Measurements from ENCODE around the gene SMOC1.

The SMOC1 gene

GRCh38 chr14:70022771-70023445 lies 143.7 kb downstream of the SMOC1 start:
- H3K9ac ChIP-seq (ENCODE audit: low read depth, low read length): no peak overlapping the region
- H3K4me1 ChIP-seq (ENCODE audit: insufficient read depth, low read length): no peaks in the 10 kb centered on the region
- H3K27ac ChIP-seq (ENCODE audit: low read length): no peak overlapping the region
- H3K27me3 ChIP-seq (ENCODE audit: insufficient read depth, low read length, poor library complexity): peaks cover 14% of the 10 kb centered on the region
- H2AFZ ChIP-seq (ENCODE audit: low read depth, low read length): no peak overlapping the region
- H3K4me2 ChIP-seq (ENCODE audit: insufficient read depth, low read length): no peak overlapping the region
- TF ChIP-seq EZH2 (IDR thresholded peaks at IDR 0.05; ENCODE audit: borderline replicate concordance, low read depth, low read length, severe bottlenecking) (no peak), CTCF (IDR thresholded peaks at IDR 0.05; ENCODE audit: borderline replicate concordance, extremely low read depth, low read length, poor library complexity, severe bottlenecking) (no peak)
- DNase-seq (no peak), ATAC-seq (ENCODE audit: insufficient read depth, low read depth) (no peak)
- 0 out of 2 replicates have a peak, but pooled peaks cover 2% of the 10 kb centered on the region for H4K20me1 ChIP-seq (ENCODE audit: insufficient read depth, low read length)
- H3K36me3 ChIP-seq (ENCODE audit: insufficient read depth, low read length): no peaks in the 10 kb centered on the region
- no peaks in the 10 kb centered on the region for H3K79me2 ChIP-seq (ENCODE audit: insufficient read depth, low read length)
- no peak overlapping the region for H3K4me3 ChIP-seq (ENCODE audit: low read depth in 1 of 2, low read length in 2 of 2)
- no peaks in the 10 kb centered on the region for H3K9me3 ChIP-seq (ENCODE audit: insufficient read depth, low read length, severe bottlenecking)

GRCh38 chr14:70023871-70024270 lies 144.7 kb downstream of the SMOC1 start:
- DNase-seq (no peak), ATAC-seq (ENCODE audit: insufficient read depth, low read depth) (no peak)
- no peak overlapping the region for H3K4me3 ChIP-seq (ENCODE audit: low read depth in 1 of 2, low read length in 2 of 2)
- no peak overlapping the region for H3K9ac ChIP-seq (ENCODE audit: low read depth, low read length)
- no peaks in the 10 kb centered on the region for H3K9me3 ChIP-seq (ENCODE audit: insufficient read depth, low read length, severe bottlenecking)
- peaks cover 14% of the 10 kb centered on the region for H3K27me3 ChIP-seq (ENCODE audit: insufficient read depth, low read length, poor library complexity)
- no peak overlapping the region for H2AFZ ChIP-seq (ENCODE audit: low read depth, low read length)
- no peaks in the 10 kb centered on the region for H3K36me3 ChIP-seq (ENCODE audit: insufficient read depth, low read length)
- no peak for TF ChIP-seq CTCF (IDR thresholded peaks at IDR 0.05; ENCODE audit: borderline replicate concordance, extremely low read depth, low read length, poor library complexity, severe bottlenecking)
- no peak for TF ChIP-seq EZH2 (IDR thresholded peaks at IDR 0.05; ENCODE audit: borderline replicate concordance, low read depth, low read length, severe bottlenecking)
- H3K4me1 ChIP-seq (ENCODE audit: insufficient read depth, low read length): no peaks in the 10 kb centered on the region
- H3K79me2 ChIP-seq (ENCODE audit: insufficient read depth, low read length): no peaks in the 10 kb centered on the region
- no peak overlapping the region for H3K27ac ChIP-seq (ENCODE audit: low read length)
- H4K20me1 ChIP-seq (ENCODE audit: insufficient read depth, low read length): 0 out of 2 replicates have a peak, but pooled peaks cover 2% of the 10 kb centered on the region
- no peak overlapping the region for H3K4me2 ChIP-seq (ENCODE audit: insufficient read depth, low read length)

GRCh38 chr14:70027785-70028428 lies 148.7 kb downstream of the SMOC1 start:
- Histone ChIP-seq H3K4me1 (ENCODE audit: insufficient read depth, low read length) (no peaks in the 10 kb centered on the region), H3K4me2 (ENCODE audit: insufficient read depth, low read length) (no peak overlapping the region), H3K79me2 (ENCODE audit: insufficient read depth, low read length) (no peaks in the 10 kb centered on the region), H3K36me3 (ENCODE audit: insufficient read depth, low read length) (no peaks in the 10 kb centered on the region), H3K9ac (ENCODE audit: low read depth, low read length) (no peak overlapping the region), H3K27me3 (ENCODE audit: insufficient read depth, low read length, poor library complexity) (no peaks in the 10 kb centered on the region), H2AFZ (ENCODE audit: low read depth, low read length) (no peak overlapping the region), H3K4me3 (ENCODE audit: low read depth in 1 of 2, low read length in 2 of 2) (no peak overlapping the region), H3K9me3 (ENCODE audit: insufficient read depth, low read length, severe bottlenecking) (no peaks in the 10 kb centered on the region), H4K20me1 (ENCODE audit: insufficient read depth, low read length) (0 out of 2 replicates have a peak, but pooled peaks cover 2% of the 10 kb centered on the region), H3K27ac (ENCODE audit: low read length) (no peak overlapping the region)
- TF ChIP-seq CTCF (IDR thresholded peaks at IDR 0.05; ENCODE audit: borderline replicate concordance, extremely low read depth, low read length, poor library complexity, severe bottlenecking) (peak; percentile 94), EZH2 (IDR thresholded peaks at IDR 0.05; ENCODE audit: borderline replicate concordance, low read depth, low read length, severe bottlenecking) (no peak)
- DNase-seq (peak; percentile 69), ATAC-seq (ENCODE audit: insufficient read depth, low read depth) (peak; percentile 91)
